ENCODE measurements around the gene SLIT3.

DNA sequence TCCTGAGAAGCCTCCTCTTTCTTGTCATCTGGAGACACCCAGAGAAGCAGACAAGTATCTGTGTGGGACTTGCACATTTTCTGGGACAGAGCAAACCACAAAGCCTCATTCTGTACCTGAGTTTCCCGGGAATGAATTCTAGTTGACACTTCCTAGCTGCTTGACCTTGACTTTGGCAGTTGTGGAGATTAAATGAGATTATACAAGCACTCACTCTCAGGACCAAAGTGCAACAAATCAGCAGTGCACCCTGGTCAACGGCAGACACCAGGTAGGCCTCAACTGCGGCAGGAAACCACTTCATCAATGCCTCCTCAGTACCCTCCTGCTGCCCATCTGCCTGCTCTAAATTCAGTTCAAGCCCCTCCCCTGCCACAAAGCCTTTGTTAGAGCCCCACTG lies 607.1 kb downstream of the SLIT3 start:
- TF ChIP-seq, protein P1, sequence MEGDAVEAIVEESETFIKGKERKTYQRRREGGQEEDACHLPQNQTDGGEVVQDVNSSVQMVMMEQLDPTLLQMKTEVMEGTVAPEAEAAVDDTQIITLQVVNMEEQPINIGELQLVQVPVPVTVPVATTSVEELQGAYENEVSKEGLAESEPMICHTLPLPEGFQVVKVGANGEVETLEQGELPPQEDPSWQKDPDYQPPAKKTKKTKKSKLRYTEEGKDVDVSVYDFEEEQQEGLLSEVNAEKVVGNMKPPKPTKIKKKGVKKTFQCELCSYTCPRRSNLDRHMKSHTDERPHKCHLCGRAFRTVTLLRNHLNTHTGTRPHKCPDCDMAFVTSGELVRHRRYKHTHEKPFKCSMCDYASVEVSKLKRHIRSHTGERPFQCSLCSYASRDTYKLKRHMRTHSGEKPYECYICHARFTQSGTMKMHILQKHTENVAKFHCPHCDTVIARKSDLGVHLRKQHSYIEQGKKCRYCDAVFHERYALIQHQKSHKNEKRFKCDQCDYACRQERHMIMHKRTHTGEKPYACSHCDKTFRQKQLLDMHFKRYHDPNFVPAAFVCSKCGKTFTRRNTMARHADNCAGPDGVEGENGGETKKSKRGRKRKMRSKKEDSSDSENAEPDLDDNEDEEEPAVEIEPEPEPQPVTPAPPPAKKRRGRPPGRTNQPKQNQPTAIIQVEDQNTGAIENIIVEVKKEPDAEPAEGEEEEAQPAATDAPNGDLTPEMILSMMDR (IDR thresholded peaks at IDR 0.05), result no peak
- no peak for TF ChIP-seq POLR2A (IDR thresholded peaks at IDR 0.05)
- TF ChIP-seq POLR2AphosphoS5 (IDR thresholded peaks at IDR 0.05; ENCODE audit: insufficient read depth in 1 of 2, low read depth in 1 of 2), result no peak
